ENCODE data around the gene UTY. TPM values are rescaled to one million over a fixed set of nuclear protein-coding genes. Genes with fewer than 3 reads are reported as not detected.

UTY gene
- total and polyA plus RNA-seq, 3 donors from 2014 or later: 6.7 to 58.5 (median 55.8) TPM

GRCh38 chrY:13435968-13436937 lies 43.6 kb downstream of the UTY start:
- Histone ChIP-seq H3K4me1 (no peaks in the 10 kb centered on the region), H3K4me3 (no peak overlapping the region), H3K27me3 (no peaks in the 10 kb centered on the region), H3K27ac (peak overlapping the region; percentile 13 to 45), H3K36me3 (ENCODE audit: low read depth, missing control alignments) (no peaks in the 10 kb centered on the region), H3K9me3 (no peaks in the 10 kb centered on the region)
- peak; percentile 30 for DNase-seq
- WGBS, 2 donors: 47 to 62% methylated on average over 10 to 25 of the region's 25 CpGs
- TF ChIP-seq, protein P1, sequence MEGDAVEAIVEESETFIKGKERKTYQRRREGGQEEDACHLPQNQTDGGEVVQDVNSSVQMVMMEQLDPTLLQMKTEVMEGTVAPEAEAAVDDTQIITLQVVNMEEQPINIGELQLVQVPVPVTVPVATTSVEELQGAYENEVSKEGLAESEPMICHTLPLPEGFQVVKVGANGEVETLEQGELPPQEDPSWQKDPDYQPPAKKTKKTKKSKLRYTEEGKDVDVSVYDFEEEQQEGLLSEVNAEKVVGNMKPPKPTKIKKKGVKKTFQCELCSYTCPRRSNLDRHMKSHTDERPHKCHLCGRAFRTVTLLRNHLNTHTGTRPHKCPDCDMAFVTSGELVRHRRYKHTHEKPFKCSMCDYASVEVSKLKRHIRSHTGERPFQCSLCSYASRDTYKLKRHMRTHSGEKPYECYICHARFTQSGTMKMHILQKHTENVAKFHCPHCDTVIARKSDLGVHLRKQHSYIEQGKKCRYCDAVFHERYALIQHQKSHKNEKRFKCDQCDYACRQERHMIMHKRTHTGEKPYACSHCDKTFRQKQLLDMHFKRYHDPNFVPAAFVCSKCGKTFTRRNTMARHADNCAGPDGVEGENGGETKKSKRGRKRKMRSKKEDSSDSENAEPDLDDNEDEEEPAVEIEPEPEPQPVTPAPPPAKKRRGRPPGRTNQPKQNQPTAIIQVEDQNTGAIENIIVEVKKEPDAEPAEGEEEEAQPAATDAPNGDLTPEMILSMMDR (IDR thresholded peaks at IDR 0.05): peak in 2 of 3 experiments; percentile 23 to 34
- no peak for TF ChIP-seq POLR2A (IDR thresholded peaks at IDR 0.05)
- intact Hi-C loops (cut with DNase I; ENCODE audit: low total_unique reads): no loop called here

DNA sequence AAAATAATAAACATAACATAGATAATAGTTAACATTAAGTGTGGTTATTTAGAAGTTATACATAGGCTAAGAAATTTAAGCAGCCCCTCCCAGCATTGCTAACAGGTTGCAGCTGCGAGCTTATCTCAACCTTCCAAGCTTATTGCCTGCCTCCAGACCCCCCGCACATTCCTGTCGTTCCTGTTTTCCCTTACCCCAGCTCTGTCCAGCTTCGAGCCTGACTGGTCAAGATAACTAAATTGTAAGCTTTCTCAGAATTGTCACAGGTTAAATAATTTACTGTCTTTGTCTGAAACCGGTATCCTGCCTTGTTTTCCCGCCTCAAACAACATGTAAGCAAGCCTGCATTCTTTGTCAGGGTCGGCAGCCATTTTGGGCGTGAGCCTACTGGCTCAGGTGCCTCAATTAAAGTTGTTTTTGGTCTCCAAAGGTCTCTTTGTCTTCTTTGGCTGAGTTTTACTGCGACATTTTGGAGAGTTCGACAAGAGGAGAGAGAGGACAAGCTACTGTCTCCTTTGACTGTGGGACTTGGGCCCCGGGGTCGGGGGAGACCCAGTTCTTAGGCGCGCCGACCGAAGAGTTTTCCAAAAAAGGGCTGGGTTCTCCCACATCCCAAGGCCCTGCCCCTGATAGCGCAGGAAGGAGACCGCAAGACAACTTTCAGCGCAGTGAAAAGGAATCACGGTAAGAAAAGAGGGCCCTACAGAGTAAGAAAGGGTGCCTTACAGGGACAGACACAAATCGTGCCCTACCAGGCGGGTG lies 44.4 kb downstream of the UTY start:
- Histone ChIP-seq H3K27me3 (no peaks in the 10 kb centered on the region), H3K36me3 (ENCODE audit: low read depth, missing control alignments) (no peaks in the 10 kb centered on the region), H3K27ac (peak overlapping the region; percentile 13 to 45), H3K4me3 (no peak overlapping the region), H3K4me1 (no peaks in the 10 kb centered on the region), H3K9me3 (no peaks in the 10 kb centered on the region)
- no peak for TF ChIP-seq POLR2A (IDR thresholded peaks at IDR 0.05)
- TF ChIP-seq, protein P1 (IDR thresholded peaks at IDR 0.05): no peak
- WGBS, 2 donors: 46 to 49% methylated on average over 22 of the region's 22 CpGs
- peak; percentile 23 for DNase-seq
- intact Hi-C loops (cut with DNase I; ENCODE audit: low total_unique reads): no loop called here

- no peaks in the 10 kb centered on the region for H3K27me3 ChIP-seq
- no peaks in the 10 kb centered on the region for H3K4me1 ChIP-seq
- no peak overlapping the region for H3K4me3 ChIP-seq
- DNase-seq: no peak
- no peak for TF ChIP-seq POLR2A (IDR thresholded peaks at IDR 0.05)
- TF ChIP-seq, protein P1 (IDR thresholded peaks at IDR 0.05): no peak
- 83 to 100% methylated on average over 1 to 3 of the region's 3 CpGs for WGBS, 2 donors
- no peaks in the 10 kb centered on the region for H3K36me3 ChIP-seq (ENCODE audit: low read depth, missing control alignments)
- intact Hi-C loops (cut with DNase I; ENCODE audit: low total_unique reads): no loop called here
- H3K9me3 ChIP-seq: no peaks in the 10 kb centered on the region
- H3K27ac ChIP-seq: no peak overlapping the region
Observed at GRCh38 chrY:13432293-13433025, 47.4 kb downstream of the UTY start.

DNA sequence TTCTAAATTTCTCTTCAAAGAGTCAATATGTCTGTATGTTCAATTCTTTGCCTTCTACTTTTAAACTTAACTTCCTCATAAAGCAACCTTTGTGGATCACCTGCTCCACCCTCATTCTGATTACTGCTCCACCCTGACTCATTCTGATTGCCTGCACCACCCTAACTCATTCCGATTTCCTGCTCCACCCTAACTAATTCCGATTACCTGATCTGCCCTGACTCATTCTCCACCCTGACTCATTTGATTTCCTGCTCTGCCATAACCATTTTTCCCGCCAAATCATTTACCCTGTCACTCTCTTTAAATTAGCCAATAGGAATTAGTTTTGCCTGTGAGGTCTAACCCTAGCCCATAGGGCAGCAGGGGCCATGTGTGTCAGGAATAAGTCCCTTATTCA lies 50.3 kb downstream of the UTY start:
- Histone ChIP-seq H3K9me3 (no peaks in the 10 kb centered on the region), H3K4me1 (no peaks in the 10 kb centered on the region), H3K36me3 (ENCODE audit: low read depth, missing control alignments) (no peaks in the 10 kb centered on the region), H3K27me3 (no peaks in the 10 kb centered on the region), H3K27ac (no peak overlapping the region), H3K4me3 (no peak overlapping the region)
- intact Hi-C loops (cut with DNase I; ENCODE audit: low total_unique reads): no loop called here
- DNase-seq: no peak
- WGBS, 2 donors: 93 to 97% methylated on average over 3 of the region's 3 CpGs
- TF ChIP-seq, protein P1 (IDR thresholded peaks at IDR 0.05): no peak
- TF ChIP-seq POLR2A (IDR thresholded peaks at IDR 0.05): no peak
